Memory B cell (primary cell): ENCODE results near the gene TMEM119.
"Not testable (repeated sequence)": the region's sequence is repeated elsewhere in the genome, so short reads cannot be mapped to it uniquely, and the experiment has no call there.

Experiments
- ATAC-seq: fragments of 150-1000 bp; cut with Tn5 transposase; 2 replicates; pipeline ENCODE4 v1.10.0; 2021; ENCODE audit warnings: low read depth, mild to moderate bottlenecking, moderate library complexity
- DNase-seq, 2 donors: peaks; one replicate each; pipeline ENCODE4 v3.0.0; 2022; ENCODE audit warnings: low spot score in 2 of 2
- H3K27ac Mint-ChIP-seq: one replicate; pipeline ENCODE4 v1.8.0; 2022; ENCODE audit warnings: mild to moderate bottlenecking, moderate library complexity, mixed read lengths
- H3K27me3 Mint-ChIP-seq: one replicate; pipeline ENCODE4 v1.8.0; 2022; ENCODE audit warnings: mixed read lengths
- H3K36me3 Mint-ChIP-seq: one replicate; pipeline ENCODE4 v1.8.0; 2022; ENCODE audit warnings: mild to moderate bottlenecking, mixed read lengths
- H3K4me1 Mint-ChIP-seq: one replicate; pipeline ENCODE4 v1.8.0; 2022; ENCODE audit warnings: mixed read lengths
- H3K4me3 Mint-ChIP-seq: one replicate; pipeline ENCODE4 v1.8.0; 2022; ENCODE audit warnings: mild to moderate bottlenecking, moderate library complexity, mixed read lengths
- H3K9me3 Mint-ChIP-seq: one replicate; pipeline ENCODE4 v1.8.0; 2022; ENCODE audit warnings: mixed read lengths

The TMEM119 gene

GRCh38 chr12:108581311-108582227 lies 16.3 kb downstream of the TMEM119 start:
- Mint-ChIP-seq H3K27me3 (peaks cover 3% of the 10 kb centered on the region), H3K4me1 (peaks cover 20% of the 10 kb centered on the region), H3K36me3 (peaks cover 2% of the 10 kb centered on the region), H3K9me3 (peaks cover 9% of the 10 kb centered on the region), H3K4me3 (no peak overlapping the region), H3K27ac (no peak overlapping the region)
- ATAC-seq = no peak
- DNase-seq = no peak

GRCh38 chr12:108580531-108580930 lies 17.4 kb downstream of the TMEM119 start:
- Mint-ChIP-seq H3K4me1 (peaks cover 22% of the 10 kb centered on the region), H3K9me3 (peaks cover 9% of the 10 kb centered on the region), H3K4me3 (no peak overlapping the region), H3K27ac (no peak overlapping the region), H3K36me3 (peaks cover 2% of the 10 kb centered on the region), H3K27me3 (peaks cover 3% of the 10 kb centered on the region)
- DNase-seq (no peak), ATAC-seq (no peak)

GRCh38 chr12:108578813-108579212 lies 19.1 kb downstream of the TMEM119 start:
- DNase-seq (no peak), ATAC-seq (no peak)
- Mint-ChIP-seq H3K27ac (peak overlapping the region; percentile 9), H3K4me3 (no peak overlapping the region), H3K36me3 (peaks cover 2% of the 10 kb centered on the region), H3K9me3 (peaks cover 9% of the 10 kb centered on the region), H3K4me1 (peaks cover 30% of the 10 kb centered on the region), H3K27me3 (no peaks in the 10 kb centered on the region)

- Mint-ChIP-seq H3K36me3 (peaks cover 2% of the 10 kb centered on the region), H3K27me3 (no peaks in the 10 kb centered on the region), H3K4me3 (no peak overlapping the region), H3K9me3 (peaks cover 9% of the 10 kb centered on the region), H3K27ac (no peak overlapping the region), H3K4me1 (peaks cover 30% of the 10 kb centered on the region)
- DNase-seq (no peak), ATAC-seq (no peak)
Observed at GRCh38 chr12:108578264-108578663, 19.6 kb downstream of the TMEM119 start.

- H3K9me3 Mint-ChIP-seq = peaks cover 9% of the 10 kb centered on the region
- ATAC-seq (no peak), DNase-seq (no peak)
- no peaks in the 10 kb centered on the region for H3K27me3 Mint-ChIP-seq
- H3K36me3 Mint-ChIP-seq = peaks cover 2% of the 10 kb centered on the region
- H3K4me3 Mint-ChIP-seq = no peak overlapping the region
- peaks cover 35% of the 10 kb centered on the region for H3K4me1 Mint-ChIP-seq
- H3K27ac Mint-ChIP-seq = no peak overlapping the region
Observed at GRCh38 chr12:108577458-108577857, 20.4 kb downstream of the TMEM119 start.

GRCh38 chr12:108576660-108577234 lies 21.1 kb downstream of the TMEM119 start:
- no peaks in the 10 kb centered on the region for H3K27me3 Mint-ChIP-seq
- ATAC-seq (no peak), DNase-seq (no peak)
- peaks cover 9% of the 10 kb centered on the region for H3K9me3 Mint-ChIP-seq
- peaks cover 42% of the 10 kb centered on the region for H3K4me1 Mint-ChIP-seq
- no peak overlapping the region for H3K4me3 Mint-ChIP-seq
- H3K36me3 Mint-ChIP-seq = peaks cover 2% of the 10 kb centered on the region
- no peak overlapping the region for H3K27ac Mint-ChIP-seq

- no peak for ATAC-seq
- H3K27ac Mint-ChIP-seq = no peak overlapping the region
- peaks cover 55% of the 10 kb centered on the region for H3K4me1 Mint-ChIP-seq
- H3K4me3 Mint-ChIP-seq = no peak overlapping the region
- no peak for DNase-seq
- peaks cover 2% of the 10 kb centered on the region for H3K36me3 Mint-ChIP-seq
- peaks cover 9% of the 10 kb centered on the region for H3K9me3 Mint-ChIP-seq
- no peaks in the 10 kb centered on the region for H3K27me3 Mint-ChIP-seq
Observed at GRCh38 chr12:108575199-108575912, 22.5 kb downstream of the TMEM119 start.

- H3K36me3 Mint-ChIP-seq, H3K27me3 Mint-ChIP-seq, ATAC-seq, H3K9me3 Mint-ChIP-seq, DNase-seq: not testable (repeated sequence)
- H3K27ac Mint-ChIP-seq = peak overlapping the region; percentile 87
- peaks cover 57% of the 10 kb centered on the region for H3K4me1 Mint-ChIP-seq
- H3K4me3 Mint-ChIP-seq = peak overlapping the region; percentile 35
Observed at GRCh38 chr12:108574276-108574675, 23.6 kb downstream of the TMEM119 start.

GRCh38 chr12:108573317-108573716 lies 24.6 kb downstream of the TMEM119 start:
- Mint-ChIP-seq H3K27ac (peak overlapping the region; percentile 96), H3K36me3 (peaks cover 8% of the 10 kb centered on the region), H3K27me3 (no peaks in the 10 kb centered on the region), H3K4me3 (peak overlapping the region; percentile 6), H3K9me3 (peaks cover 1% of the 10 kb centered on the region), H3K4me1 (peaks cover 57% of the 10 kb centered on the region)
- no peak for ATAC-seq
- DNase-seq = no peak

- Mint-ChIP-seq H3K27ac (peak overlapping the region; percentile 96), H3K27me3 (no peaks in the 10 kb centered on the region), H3K9me3 (no peaks in the 10 kb centered on the region), H3K36me3 (peaks cover 14% of the 10 kb centered on the region), H3K4me1 (peaks cover 63% of the 10 kb centered on the region), H3K4me3 (peak overlapping the region; percentile 6)
- peak; percentile 47 for ATAC-seq
- peak in 1 of 2 donors; percentile 32 for DNase-seq
Observed at GRCh38 chr12:108572166-108572790, 25.6 kb downstream of the TMEM119 start.

GRCh38 chr12:108571609-108572165 lies 26.2 kb downstream of the TMEM119 start:
- Mint-ChIP-seq H3K4me1 (peaks cover 63% of the 10 kb centered on the region), H3K27me3 (no peaks in the 10 kb centered on the region), H3K9me3 (no peaks in the 10 kb centered on the region), H3K4me3 (no peak overlapping the region), H3K36me3 (peaks cover 19% of the 10 kb centered on the region), H3K27ac (peak overlapping the region; percentile 96)
- DNase-seq (no peak), ATAC-seq (no peak)

- H3K36me3 Mint-ChIP-seq = peaks cover 19% of the 10 kb centered on the region
- DNase-seq = no peak
- no peaks in the 10 kb centered on the region for H3K9me3 Mint-ChIP-seq
- H3K27ac Mint-ChIP-seq = peak overlapping the region; percentile 96
- no peak overlapping the region for H3K4me3 Mint-ChIP-seq
- H3K27me3 Mint-ChIP-seq = no peaks in the 10 kb centered on the region
- H3K4me1 Mint-ChIP-seq = peaks cover 64% of the 10 kb centered on the region
- no peak for ATAC-seq
Observed at GRCh38 chr12:108570743-108571608, 26.9 kb downstream of the TMEM119 start.
